GM18505 (cell line): ENCODE results near the gene TAL1.

Experiments used
- ATAC-seq: cut with Tn5 transposase; IDR thresholded peaks from one replicate; pipeline ENCODE4 v1.9.1; 2021; ENCODE audit not compliant: unreplicated experiment
- POLR2A ChIP-seq: IDR thresholded peaks from 4 replicates; pipeline ENCODE4 v1.6.1; 2011; ENCODE audit warnings: borderline replicate concordance; ENCODE audit not compliant: insufficient read depth, insufficient read length; ENCODE audit errors: extremely low read depth

Gene TAL1

DNA sequence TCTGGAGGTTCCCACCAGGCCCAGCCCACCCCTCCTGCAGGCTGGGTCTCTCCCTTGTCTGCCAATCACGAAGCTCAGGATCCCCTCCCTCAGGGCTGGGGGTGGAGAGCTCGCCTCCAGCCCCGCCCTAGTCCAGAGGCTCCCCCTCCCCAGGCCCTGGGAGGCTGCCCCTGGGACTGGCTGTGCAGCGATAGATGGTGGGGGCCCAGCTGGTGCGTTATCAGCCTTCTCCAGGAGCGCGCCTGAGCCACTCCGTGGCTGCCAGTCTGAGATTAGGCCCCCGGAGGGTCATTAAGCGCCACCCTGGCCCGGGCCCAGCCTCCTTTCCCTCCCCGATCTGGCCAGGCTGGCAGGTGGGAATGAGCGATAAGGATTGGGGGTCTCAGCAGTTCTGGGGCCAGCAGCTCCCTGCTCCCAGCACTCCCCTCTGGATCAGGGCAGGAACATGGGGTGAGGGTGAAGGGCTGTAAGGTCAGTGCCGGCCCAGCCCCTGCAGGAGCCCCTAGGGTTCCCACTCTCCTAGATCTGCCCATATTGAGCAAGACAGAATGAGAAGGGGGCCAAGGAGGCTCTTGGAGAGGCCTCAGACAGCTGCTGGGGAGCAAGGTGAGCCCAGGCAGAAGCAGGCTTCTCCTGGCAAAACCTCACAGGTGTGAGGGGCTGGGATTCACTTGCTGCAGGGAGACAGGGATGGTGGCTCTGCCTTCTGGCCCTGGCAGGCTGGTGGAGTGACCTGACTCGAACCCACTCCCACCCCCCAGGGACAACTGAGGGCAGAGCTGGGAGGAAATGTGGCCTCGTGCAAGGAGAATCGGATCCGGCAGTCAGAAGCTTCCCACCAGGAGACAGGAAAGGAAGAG lies 50.7 kb downstream of the TAL1 start:
- no peak for ATAC-seq

DNA sequence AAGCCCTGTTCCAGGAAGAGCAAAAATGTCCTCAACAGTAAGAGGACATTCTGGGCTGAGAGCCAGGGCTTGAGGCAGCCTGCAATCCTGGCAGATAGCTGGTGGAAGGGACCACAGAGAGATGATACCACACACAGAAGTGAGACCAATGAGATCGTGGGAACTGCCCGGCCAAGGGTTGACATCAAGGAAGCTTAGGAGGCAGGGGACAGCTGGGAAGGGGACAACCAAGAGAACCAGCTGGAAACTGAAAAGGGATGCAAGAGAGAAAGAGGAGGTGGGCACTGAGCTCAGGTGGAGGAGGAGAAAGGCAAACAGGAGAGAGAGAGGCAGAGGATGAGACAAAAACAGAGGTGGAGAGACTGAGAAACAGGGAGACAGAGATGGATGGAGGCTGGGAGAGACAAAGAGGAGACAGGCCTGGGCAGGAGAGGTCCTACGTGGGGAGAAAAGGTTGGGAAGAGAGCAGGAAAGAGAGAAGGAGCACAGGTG lies 51.4 kb downstream of the TAL1 start:
- ATAC-seq: no peak
- no peak for TF ChIP-seq POLR2A

More for the DNA sequence above, 50.7 kb downstream of the TAL1 start:
- TF ChIP-seq POLR2A: no peak

DNA sequence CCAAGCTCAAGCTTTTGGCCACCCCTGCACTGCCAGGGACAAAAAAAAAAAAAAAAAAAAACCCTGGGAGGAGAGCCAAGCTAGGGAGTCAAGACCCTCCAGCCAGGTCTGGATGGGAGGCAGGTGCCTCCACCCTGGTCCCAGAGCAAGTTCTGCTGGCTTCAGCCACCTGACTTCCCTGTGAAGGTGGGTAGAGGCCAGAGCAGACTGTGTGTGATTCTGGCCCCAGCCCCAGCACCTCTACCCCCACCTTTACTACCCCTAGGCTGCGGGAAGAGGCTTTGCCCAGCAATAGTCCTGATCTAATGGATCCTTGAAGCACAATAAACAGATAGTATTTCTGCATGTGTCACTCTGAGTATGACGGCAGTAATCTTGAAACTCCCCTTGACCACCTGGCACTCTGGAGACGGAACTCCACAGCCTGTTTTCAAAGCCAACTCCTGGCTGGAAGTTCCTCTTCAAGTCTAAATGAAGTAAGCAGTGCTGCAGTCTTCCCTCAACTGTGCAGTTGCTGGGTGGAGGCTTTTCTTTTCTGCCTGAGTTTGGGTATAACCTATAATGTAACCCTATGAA lies 51.9 kb downstream of the TAL1 start:
- TF ChIP-seq POLR2A: no peak
- no peak for ATAC-seq

DNA sequence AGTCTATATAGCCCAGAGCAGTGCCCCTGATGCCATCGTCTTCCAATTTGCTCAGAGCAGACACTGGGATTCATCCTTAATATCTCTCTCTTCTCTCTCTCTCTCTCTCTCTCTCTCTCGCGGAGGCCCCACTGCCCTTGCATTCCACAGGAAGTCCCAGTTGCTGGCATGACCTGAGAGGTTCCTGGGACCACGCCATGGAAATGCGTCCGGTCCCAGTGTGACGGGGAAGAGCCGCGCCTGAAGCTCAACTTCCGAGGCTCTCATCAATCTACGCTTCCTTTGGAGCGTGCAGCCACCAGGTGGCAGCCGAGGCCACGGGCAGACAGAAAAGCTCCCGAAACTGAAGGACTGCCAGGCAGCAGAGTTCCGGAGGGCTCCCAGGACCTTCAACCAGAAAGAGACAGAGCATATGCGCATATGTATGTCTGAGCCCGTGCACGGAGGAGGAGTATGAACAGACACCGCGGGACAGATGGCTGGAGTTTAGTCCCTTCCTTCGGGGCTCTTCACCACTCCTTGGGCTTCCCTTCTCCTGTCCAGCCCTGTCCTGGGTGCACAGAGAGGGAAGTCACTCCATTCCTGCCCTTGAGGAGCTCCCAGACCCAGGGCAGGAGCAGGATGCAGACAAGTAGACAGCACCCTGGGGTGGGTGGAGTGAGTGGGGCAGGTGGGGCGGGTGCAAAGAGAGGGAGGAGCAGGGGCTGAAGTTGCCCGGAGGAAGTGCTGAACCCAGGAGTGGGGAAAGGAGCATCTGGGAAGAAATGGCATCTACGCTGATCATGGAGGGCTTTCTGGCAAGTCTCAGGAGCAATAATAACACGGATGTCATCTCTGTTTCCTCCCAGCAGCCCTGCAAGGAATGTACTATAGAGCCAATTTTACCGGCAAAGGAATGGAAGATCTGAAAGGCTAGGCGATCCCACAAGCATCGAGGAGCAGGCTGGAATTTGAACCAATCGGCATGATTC lies 52.7 kb downstream of the TAL1 start:
- TF ChIP-seq POLR2A: no peak
- ATAC-seq: peak; percentile 70

DNA sequence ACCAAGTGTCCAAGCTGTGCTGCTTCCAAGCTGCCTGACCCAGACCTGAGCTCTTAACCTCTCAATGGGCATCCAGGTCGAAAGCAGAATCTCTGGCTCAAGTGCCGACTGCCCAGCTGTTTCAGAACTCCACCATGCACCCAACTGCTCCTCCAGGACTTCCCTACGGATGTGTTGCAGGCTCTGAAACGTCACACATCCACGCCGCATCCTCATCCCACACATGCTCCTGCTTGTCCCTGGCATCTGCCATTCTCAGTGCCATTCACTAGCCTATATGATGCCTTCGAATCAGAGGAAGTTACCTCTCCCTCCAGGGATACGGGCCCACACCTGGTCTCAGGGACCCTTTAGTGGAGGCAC lies 53.4 kb downstream of the TAL1 start:
- no peak for TF ChIP-seq POLR2A
- ATAC-seq: no peak

DNA sequence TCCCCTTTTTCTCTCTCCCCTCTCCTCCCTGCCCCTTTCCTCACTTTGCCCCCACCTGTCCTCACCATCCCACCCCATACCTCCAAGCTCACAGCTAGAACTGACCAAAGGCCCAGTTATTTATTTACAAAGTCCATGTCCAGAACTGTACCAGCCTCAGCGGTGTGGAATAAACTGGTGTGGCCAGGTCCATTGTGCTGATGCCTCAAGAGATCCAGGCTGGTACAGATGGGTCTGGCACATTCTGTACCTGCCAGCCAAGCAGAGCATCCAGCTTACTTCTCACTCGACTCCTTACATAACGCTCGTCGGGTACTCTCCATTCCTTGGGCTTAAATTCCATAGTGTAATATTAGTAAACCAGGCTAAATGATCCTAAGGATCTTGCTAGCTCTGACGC lies 54.0 kb downstream of the TAL1 start:
- no peak for ATAC-seq
- TF ChIP-seq POLR2A: no peak

DNA sequence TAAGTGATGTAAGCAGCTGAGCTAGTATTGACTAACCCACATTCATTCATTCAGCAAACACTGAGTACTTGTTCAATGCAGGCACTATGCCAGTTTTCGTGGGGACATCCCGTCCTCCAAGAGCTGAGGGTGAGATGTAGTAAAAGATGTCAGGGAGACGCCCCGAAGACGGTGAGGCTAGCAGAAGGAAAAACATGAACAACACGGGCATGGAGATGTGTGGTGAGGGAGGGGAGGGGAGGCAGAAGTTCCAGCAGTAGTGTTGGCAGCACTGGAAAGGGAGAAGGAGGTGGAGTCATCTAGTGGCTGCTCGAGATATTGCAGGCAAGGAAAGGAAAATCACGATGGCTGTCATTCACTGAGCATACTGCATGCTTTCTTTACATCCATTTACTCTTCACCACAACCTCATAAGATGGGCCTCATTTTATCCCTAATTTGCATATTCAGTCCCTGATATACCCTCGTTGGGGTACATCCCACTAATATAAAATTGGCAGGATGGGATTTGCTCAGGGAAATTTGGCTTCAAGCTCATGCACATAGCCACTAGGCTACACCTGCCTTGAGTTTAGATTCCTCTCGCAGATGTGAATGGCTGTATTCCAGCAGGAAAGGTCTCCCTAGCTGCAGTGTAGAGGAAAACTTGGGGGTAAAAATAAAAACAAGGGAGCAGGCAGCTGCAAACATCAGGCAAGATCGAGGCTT lies 56.6 kb downstream of the TAL1 start:
- TF ChIP-seq POLR2A: no peak
- ATAC-seq: no peak

DNA sequence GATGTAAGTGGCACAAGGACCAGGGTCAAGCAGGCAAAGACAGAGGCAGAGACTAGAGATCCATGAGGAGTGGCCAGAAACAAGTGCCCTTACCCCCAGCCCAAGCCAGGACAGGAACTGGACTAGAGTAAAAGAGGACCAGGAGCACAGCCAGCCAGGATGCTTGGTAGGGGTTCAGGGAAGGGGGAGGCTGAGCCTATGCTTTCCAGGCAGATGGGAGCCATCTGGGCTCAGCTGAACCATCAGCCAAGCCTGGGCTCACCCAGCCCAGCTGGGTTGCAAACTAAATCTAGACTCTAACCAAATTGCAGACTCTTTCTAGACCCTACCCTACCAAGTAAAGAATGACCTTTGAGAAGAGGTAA lies 57.4 kb downstream of the TAL1 start:
- no peak for ATAC-seq
- no peak for TF ChIP-seq POLR2A

DNA sequence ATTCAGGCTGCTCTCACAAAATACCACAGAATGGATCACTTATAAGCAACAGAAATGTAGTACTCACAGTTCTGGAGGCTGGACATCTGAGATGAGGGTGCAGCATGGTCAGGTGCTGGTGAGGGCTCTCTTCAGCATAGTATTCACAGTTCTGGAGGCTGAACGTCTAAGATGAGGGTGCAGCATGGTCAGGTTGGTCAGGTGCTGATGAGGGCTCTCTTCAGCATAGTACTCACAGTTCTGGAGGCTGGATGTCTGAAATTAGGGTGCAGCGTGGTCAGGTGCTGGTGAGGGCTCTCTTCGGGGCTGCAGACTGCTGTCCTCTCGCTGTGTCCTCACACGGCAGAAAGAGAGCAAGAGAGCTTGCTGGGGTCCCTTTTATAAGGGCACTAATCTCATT lies 59.2 kb downstream of the TAL1 start:
- no peak for TF ChIP-seq POLR2A
- no peak for ATAC-seq
